Neural progenitor cell (in vitro differentiated cells): ENCODE results near the gene TMEM101.

Experiments
- EZH2 ChIP-seq: fragments of 200-600 bp; sonication (generic); IDR thresholded peaks from 2 replicates; pipeline ENCODE4 v1.6.1; 2017; ENCODE audit warnings: antibody characterized with exemption, mild to moderate bottlenecking, moderate library complexity
- TF ChIP-seq, protein P1 (sequence below): fragments of 200-600 bp; sonication (generic); IDR thresholded peaks from 2 replicates; pipeline ENCODE4 v1.5.1; 2017; ENCODE audit warnings: antibody characterized with exemption, mild to moderate bottlenecking

DNA sequence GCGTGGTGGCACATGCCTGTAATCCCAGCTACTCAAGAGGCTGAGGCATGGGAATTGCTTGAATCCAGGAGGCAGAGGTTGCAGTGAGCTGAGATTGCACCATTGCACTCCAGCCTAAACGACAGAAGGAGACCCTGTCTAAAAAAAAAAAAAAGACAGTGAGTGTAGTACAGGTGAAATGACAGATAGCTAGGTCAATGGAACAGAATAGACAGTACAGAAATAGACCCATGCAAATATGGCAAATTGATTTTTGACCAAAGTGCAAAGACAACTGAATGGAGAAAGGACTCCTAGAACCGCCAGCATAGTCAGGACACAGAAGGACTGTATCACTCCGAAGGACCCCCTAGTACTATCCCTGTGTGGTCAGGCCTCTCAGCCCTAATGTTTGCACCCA lies 44.4 kb downstream of the TMEM101 start:
- TF ChIP-seq, protein P1, sequence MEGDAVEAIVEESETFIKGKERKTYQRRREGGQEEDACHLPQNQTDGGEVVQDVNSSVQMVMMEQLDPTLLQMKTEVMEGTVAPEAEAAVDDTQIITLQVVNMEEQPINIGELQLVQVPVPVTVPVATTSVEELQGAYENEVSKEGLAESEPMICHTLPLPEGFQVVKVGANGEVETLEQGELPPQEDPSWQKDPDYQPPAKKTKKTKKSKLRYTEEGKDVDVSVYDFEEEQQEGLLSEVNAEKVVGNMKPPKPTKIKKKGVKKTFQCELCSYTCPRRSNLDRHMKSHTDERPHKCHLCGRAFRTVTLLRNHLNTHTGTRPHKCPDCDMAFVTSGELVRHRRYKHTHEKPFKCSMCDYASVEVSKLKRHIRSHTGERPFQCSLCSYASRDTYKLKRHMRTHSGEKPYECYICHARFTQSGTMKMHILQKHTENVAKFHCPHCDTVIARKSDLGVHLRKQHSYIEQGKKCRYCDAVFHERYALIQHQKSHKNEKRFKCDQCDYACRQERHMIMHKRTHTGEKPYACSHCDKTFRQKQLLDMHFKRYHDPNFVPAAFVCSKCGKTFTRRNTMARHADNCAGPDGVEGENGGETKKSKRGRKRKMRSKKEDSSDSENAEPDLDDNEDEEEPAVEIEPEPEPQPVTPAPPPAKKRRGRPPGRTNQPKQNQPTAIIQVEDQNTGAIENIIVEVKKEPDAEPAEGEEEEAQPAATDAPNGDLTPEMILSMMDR, result no peak
- no peak for TF ChIP-seq EZH2
